Loucy (cell line): ENCODE data around the gene ACLY.

ENCODE experiments used
- H2AFZ ChIP-seq: fragments of 200-600 bp; sonication (generic); 2 replicates; pipeline ENCODE4 v1.6.0; 2016; ENCODE audit warnings: antibody characterized with exemption, mild to moderate bottlenecking, low read length, moderate library complexity
- H3F3A ChIP-seq: fragments of 200-600 bp; 2 replicates; pipeline ENCODE4 v1.6.0; 2016; ENCODE audit warnings: antibody characterized with exemption, low read depth, mild to moderate bottlenecking
- H3K27me3 ChIP-seq: fragments of 200-600 bp; sonication (generic); 2 replicates; pipeline ENCODE4 v1.6.1; 2014; ENCODE audit warnings: low read length, mild to moderate bottlenecking; ENCODE audit not compliant: insufficient read depth, poor library complexity, severe bottlenecking
- H3K36me3 ChIP-seq: fragments of 200-600 bp; sonication (generic); 2 replicates; pipeline ENCODE4 v1.6.1; 2016; ENCODE audit warnings: low read length; ENCODE audit not compliant: insufficient read depth
- H3K4me1 ChIP-seq: fragments of 200-600 bp; sonication (generic); 2 replicates; pipeline ENCODE4 v1.5.1; 2014; ENCODE audit warnings: low read length, mild to moderate bottlenecking; ENCODE audit not compliant: insufficient read depth, poor library complexity, severe bottlenecking
- H3K4me2 ChIP-seq: fragments of 200-600 bp; sonication (generic); 2 replicates; pipeline ENCODE4 v1.6.0; 2014; ENCODE audit warnings: antibody characterized with exemption, low read length, low read depth, mild to moderate bottlenecking; ENCODE audit not compliant: poor library complexity, severe bottlenecking
- H3K4me3 ChIP-seq: fragments of 200-600 bp; sonication (generic); 2 replicates; pipeline ENCODE4 v1.5.1; 2014; ENCODE audit warnings: low read length, mild to moderate bottlenecking, mixed read lengths; ENCODE audit not compliant: poor library complexity, severe bottlenecking
- H3K79me2 ChIP-seq: fragments of 200-600 bp; sonication (generic); 2 replicates; pipeline ENCODE4 v1.6.1; 2014; ENCODE audit warnings: low read length; ENCODE audit not compliant: insufficient read depth
- H3K9ac ChIP-seq: fragments of 200-600 bp; sonication (generic); 2 replicates; pipeline ENCODE4 v1.6.0; 2014; ENCODE audit warnings: mild to moderate bottlenecking, low read depth, low read length, moderate library complexity; ENCODE audit not compliant: poor library complexity, severe bottlenecking
- H3K9me2 ChIP-seq: fragments of 200-600 bp; sonication (generic); replicated peaks from 2 replicates; pipeline ENCODE4 v1.6.1; 2016; ENCODE audit warnings: low read depth, low read length, mixed read lengths
- H3K9me3 ChIP-seq: fragments of 200-600 bp; sonication (generic); 2 replicates; pipeline ENCODE4 v1.6.1; 2014; ENCODE audit warnings: mild to moderate bottlenecking, antibody characterized with exemption, low read length, low read depth; ENCODE audit not compliant: insufficient read depth
- H4K20me1 ChIP-seq: fragments of 200-600 bp; sonication (generic); 2 replicates; pipeline ENCODE4 v1.6.0; 2014; ENCODE audit warnings: antibody characterized with exemption, low read length, mild to moderate bottlenecking; ENCODE audit not compliant: insufficient read depth, poor library complexity, severe bottlenecking
- CTCF ChIP-seq: fragments of 200-600 bp; sonication (generic); conservative IDR thresholded peaks from 2 replicates; pipeline ENCODE4 v1.5.1; 2014; ENCODE audit warnings: mild to moderate bottlenecking, antibody characterized with exemption, low read length
- EZH2phosphoT487 ChIP-seq: fragments of 200-600 bp; IDR thresholded peaks from 2 replicates; pipeline ENCODE4 v1.6.1; 2018; ENCODE audit warnings: antibody characterized with exemption, mild to moderate bottlenecking, moderate library complexity, borderline replicate concordance

ACLY gene

GRCh38 chr17:41917192-41917591 is 1.6 kb downstream of the ACLY start:
- Histone ChIP-seq H3K79me2 (peaks cover 66% of the 10 kb centered on the region), H3K36me3 (peaks cover 19% of the 10 kb centered on the region; the same call in 1 of the 2 replicates), H3F3A (no peaks in the 10 kb centered on the region), H3K27me3 (peaks cover 6% of the 10 kb centered on the region), H3K4me2 (peak overlapping the region; percentile 98), H3K4me3 (peak overlapping the region; percentile 86), H3K4me1 (peaks cover 47% of the 10 kb centered on the region), H2AFZ (no peak overlapping the region), H3K9me3 (no peaks in the 10 kb centered on the region), H3K9me2 (no peaks in the 10 kb centered on the region), H3K9ac (peak overlapping the region; percentile 95), H4K20me1 (peaks cover 63% of the 10 kb centered on the region)
- TF ChIP-seq CTCF (no peak), EZH2phosphoT487 (no peak)

GRCh38 chr17:41915566-41915965 is 3.2 kb downstream of the ACLY start:
- Histone ChIP-seq H3K36me3 (peaks cover 35% of the 10 kb centered on the region; the same call in 1 of the 2 replicates), H4K20me1 (peaks cover 76% of the 10 kb centered on the region)

GRCh38 chr17:41915020-41915419 is 3.7 kb downstream of the ACLY start:
- no peaks in the 10 kb centered on the region for H3K9me3 ChIP-seq
- H3K27me3 ChIP-seq = peaks cover 6% of the 10 kb centered on the region
- no peak overlapping the region for H2AFZ ChIP-seq
- no peaks in the 10 kb centered on the region for H3F3A ChIP-seq
- TF ChIP-seq EZH2phosphoT487 (no peak), CTCF (no peak)
- no peaks in the 10 kb centered on the region for H3K9me2 ChIP-seq
- H3K4me3 ChIP-seq = peak overlapping the region; percentile 86
- H4K20me1 ChIP-seq = peaks cover 80% of the 10 kb centered on the region
- H3K9ac ChIP-seq = peak overlapping the region; percentile 55
- H3K4me1 ChIP-seq = peaks cover 47% of the 10 kb centered on the region
- H3K36me3 ChIP-seq = peaks cover 41% of the 10 kb centered on the region; the same call in 1 of the 2 replicates
- H3K4me2 ChIP-seq = peak overlapping the region; percentile 98
- peaks cover 84% of the 10 kb centered on the region for H3K79me2 ChIP-seq

More at GRCh38 chr17:41915566-41915965, 3.2 kb downstream of the ACLY start:
- Histone ChIP-seq H3K4me1 (peaks cover 47% of the 10 kb centered on the region), H3K9ac (peak overlapping the region; percentile 55), H3K4me2 (peak overlapping the region; percentile 98), H2AFZ (no peak overlapping the region), H3K4me3 (peak overlapping the region; percentile 86), H3K9me2 (no peaks in the 10 kb centered on the region), H3F3A (no peaks in the 10 kb centered on the region), H3K27me3 (peaks cover 6% of the 10 kb centered on the region), H3K79me2 (peaks cover 80% of the 10 kb centered on the region), H3K9me3 (no peaks in the 10 kb centered on the region)
- TF ChIP-seq CTCF (no peak), EZH2phosphoT487 (no peak)
